GM21619 (cell line): ENCODE results near the gene PARVA.
"Not testable (repeated sequence)": the region's sequence is repeated elsewhere in the genome, so short reads cannot be mapped to it uniquely, and the experiment has no call there.

Experiments
- ATAC-seq: cut with Tn5 transposase; IDR thresholded peaks from one replicate; pipeline ENCODE4 v1.9.1; 2021; ENCODE audit not compliant: unreplicated experiment

The PARVA gene

GRCh38 chr11:12496181-12497025, 119.0 kb downstream of the PARVA start:
- ATAC-seq, result no peak

GRCh38 chr11:12497431-12497830, 120.1 kb downstream of the PARVA start:
- ATAC-seq, result no peak

- ATAC-seq, result no peak
Measured at GRCh38 chr11:12499071-12499470, 121.7 kb downstream of the PARVA start.

GRCh38 chr11:12502046-12502445, 124.7 kb downstream of the PARVA start:
- no peak for ATAC-seq

GRCh38 chr11:12503039-12503484, 125.7 kb downstream of the PARVA start:
- no peak for ATAC-seq

GRCh38 chr11:12503886-12504285, 126.5 kb downstream of the PARVA start:
- ATAC-seq, result no peak

- no peak for ATAC-seq
Measured at GRCh38 chr11:12505183-12505582, 127.8 kb downstream of the PARVA start.

GRCh38 chr11:12506404-12506921, 129.1 kb downstream of the PARVA start:
- no peak for ATAC-seq

- no peak for ATAC-seq
Measured at GRCh38 chr11:12507391-12507790, 130.0 kb downstream of the PARVA start.

- ATAC-seq, result no peak
Measured at GRCh38 chr11:12508151-12508751, 130.9 kb downstream of the PARVA start.

- no peak for ATAC-seq
Measured at GRCh38 chr11:12509371-12509770, 132.0 kb downstream of the PARVA start.

- ATAC-seq, result no peak
Measured at GRCh38 chr11:12512132-12512531, 134.8 kb downstream of the PARVA start.

- ATAC-seq, result no peak
Measured at GRCh38 chr11:12512826-12513395, 135.5 kb downstream of the PARVA start.

- ATAC-seq, result no peak
Measured at GRCh38 chr11:12516387-12517105, 139.2 kb downstream of the PARVA start.

- ATAC-seq, result no peak
Measured at GRCh38 chr11:12517306-12517705, 139.9 kb downstream of the PARVA start.

GRCh38 chr11:12517741-12518140, 140.4 kb downstream of the PARVA start:
- ATAC-seq, result no peak

GRCh38 chr11:12518606-12519385, 141.4 kb downstream of the PARVA start:
- no peak for ATAC-seq

- no peak for ATAC-seq
Measured at GRCh38 chr11:12520054-12520453, 142.7 kb downstream of the PARVA start.

GRCh38 chr11:12520576-12520975, 143.2 kb downstream of the PARVA start:
- ATAC-seq, result not testable (repeated sequence)

- ATAC-seq, result no peak
Measured at GRCh38 chr11:12523180-12523924, 146.0 kb downstream of the PARVA start.
